Keratinocyte (primary cell): ENCODE data around the gene GCC2. TPM values are rescaled to one million over a fixed set of nuclear protein-coding genes. Genes with fewer than 3 reads are reported as not detected.

ENCODE experiments used
- DNase-seq: peaks from one replicate; pipeline ENCODE4 v3.0.0-alpha.2; 2011; ENCODE audit warnings: low read depth, missing footprints, low spot score
- FAIRE-seq: peaks from 2 replicates; lab custom pipeline; 2011; peaks lifted over from hg19 to GRCh38; lab: Jason Lieb, UNC
- H2AFZ ChIP-seq: 2 replicates; pipeline ENCODE4 v1.6.0; 2012; ENCODE audit warnings: low read length, control low read depth, inconsistent platforms; ENCODE audit not compliant: control insufficient read depth
- H3K27ac ChIP-seq: 2 replicates; pipeline ENCODE4 v1.5.1; 2011; ENCODE audit warnings: low read length; ENCODE audit not compliant: control insufficient read depth, insufficient read depth
- H3K27me3 ChIP-seq: 3 replicates; pipeline ENCODE4 v1.6.0; 2011; ENCODE audit warnings: low read length; ENCODE audit not compliant: control insufficient read depth, insufficient read depth; ENCODE audit errors: extremely low read depth
- H3K36me3 ChIP-seq, 2 experiments: 2 replicates in 1 of 2; 3 replicates in 1 of 2; pipeline ENCODE4 v1.5.1; 2011; ENCODE audit warnings: low read length in 2 of 2, mild to moderate bottlenecking in 1 of 2; ENCODE audit not compliant: control insufficient read depth in 2 of 2, insufficient read depth in 2 of 2; ENCODE audit errors: extremely low read depth in 1 of 2
- H3K4me1 ChIP-seq: 3 replicates; pipeline ENCODE4 v1.5.1; 2011; ENCODE audit warnings: low read length; ENCODE audit not compliant: control insufficient read depth, insufficient read depth; ENCODE audit errors: extremely low read depth
- H3K4me2 ChIP-seq: 3 replicates; pipeline ENCODE4 v1.6.0; 2011; ENCODE audit warnings: low read depth, low read length; ENCODE audit not compliant: control insufficient read depth, insufficient read depth; ENCODE audit errors: extremely low read depth
- H3K4me3 ChIP-seq, 3 experiments: fragments of 200-600 bp in 1 of 3; sonication (generic) in 1 of 3; 2 replicates in 2 of 3; 3 replicates in 1 of 3; pipeline ENCODE4 v1.5.1; 2011 to 2016; ENCODE audit warnings: low read length in 3 of 3, mild to moderate bottlenecking in 3 of 3, control low read depth in 2 of 3, inconsistent platforms in 1 of 3, low read depth in 1 of 3, mixed read lengths in 1 of 3, mixed run types in 1 of 3, moderate library complexity in 1 of 3; ENCODE audit not compliant: control insufficient read depth in 2 of 3, insufficient read depth in 2 of 3; ENCODE audit errors: extremely low read depth in 1 of 3
- H3K79me2 ChIP-seq: 2 replicates; pipeline ENCODE4 v1.6.0; 2012; ENCODE audit warnings: low read length; ENCODE audit not compliant: control insufficient read depth, insufficient read depth
- H3K9ac ChIP-seq: 3 replicates; pipeline ENCODE4 v1.6.0; 2011; ENCODE audit warnings: low read length; ENCODE audit not compliant: control insufficient read depth, insufficient read depth; ENCODE audit errors: extremely low read depth
- H3K9me1 ChIP-seq: 3 replicates; pipeline ENCODE4 v1.6.0; 2011; ENCODE audit warnings: low read length; ENCODE audit not compliant: control insufficient read depth, insufficient read depth; ENCODE audit errors: extremely low read depth
- H3K9me3 ChIP-seq: 2 replicates; pipeline ENCODE4 v1.5.1; 2012; ENCODE audit warnings: low read depth, low read length; ENCODE audit not compliant: control insufficient read depth
- H4K20me1 ChIP-seq: 3 replicates; pipeline ENCODE4 v1.6.0; 2011; ENCODE audit warnings: low read length; ENCODE audit not compliant: control insufficient read depth, insufficient read depth; ENCODE audit errors: extremely low read depth
- CTCF ChIP-seq, 3 experiments: IDR thresholded peaks in 1 of 3; conservative IDR thresholded peaks in 1 of 3; optimal IDR thresholded peaks in 1 of 3; 2 replicates in 2 of 3; 3 replicates in 1 of 3; pipeline versions ENCODE3 to v1.5.1; 2011; ENCODE audit warnings: low read length in 3 of 3, mild to moderate bottlenecking in 3 of 3, moderate library complexity in 2 of 3, control low read depth in 1 of 3, inconsistent platforms in 1 of 3; ENCODE audit not compliant: insufficient read depth in 2 of 3; ENCODE audit errors: extremely low read depth in 1 of 3
- EZH2 ChIP-seq: IDR thresholded peaks from one replicate; pipeline ENCODE4 v1.6.1; 2012; ENCODE audit warnings: inconsistent platforms, mild to moderate bottlenecking, low read length, moderate library complexity
- dilution Hi-C: fragments of 300-500 bp; cut with MboI; formaldehyde crosslinking; loops from one replicate; pipeline ENCODE4 v1.7.0; 2020; ENCODE audit warnings: low sequenced_read_pairs; ENCODE audit not compliant: extremely low pct_ligation_motif_present
- polyA plus RNA-seq, 5 experiments: library from polyadenylated mRNA; depleted of rRNA in 3 of 5; stranded (reverse) in 3 of 5; stranded (forward) in 1 of 5; unstranded in 1 of 5; fragments of >200 nt; gene quantifications; 1 replicate in 1 of 5; 2 replicates in 3 of 5; 3 replicates in 1 of 5; pipeline versions ENCODE4 v1.2.1 to v1.2.3, GENCODE V29; 2011 to 2012; ENCODE audit warnings: missing spikeins in 2 of 5, low read depth in 1 of 5, low replicate concordance in 1 of 5

The GCC2 gene
- polyA plus RNA-seq, 1 donor (not counting 4 experiments of a cell fraction or from before 2014, with no cell fraction given): 8.4 TPM

- Histone ChIP-seq H3K4me3 (no peak overlapping the region), H3K4me2 (no peak overlapping the region)
These were observed 104.4 kb downstream of the GCC2 start for GRCh38 chr2:108553209-108553919.

GRCh38 chr2:108554528-108554927, 105.5 kb downstream of the GCC2 start:
- peaks cover 3% of the 10 kb centered on the region for H3K4me1 ChIP-seq
- H3K9me1 ChIP-seq: no peaks in the 10 kb centered on the region
- DNase-seq: no peak
- no peaks in the 10 kb centered on the region for H3K36me3 ChIP-seq
- no peak for TF ChIP-seq CTCF (optimal IDR thresholded peaks at IDR 0.05 in 1 of 3, IDR thresholded peaks at IDR 0.05 in 1 of 3, conservative IDR thresholded peaks at IDR 0.05 in 1 of 3; ENCODE audit: extremely low read depth in 1 of 3, insufficient read depth in 2 of 3, low read length in 3 of 3)
- TF ChIP-seq EZH2: no peak
- no peak overlapping the region for H2AFZ ChIP-seq
- FAIRE-seq: no peak
- no peaks in the 10 kb centered on the region for H4K20me1 ChIP-seq
- no peaks in the 10 kb centered on the region for H3K9me3 ChIP-seq
- no peaks in the 10 kb centered on the region for H3K27me3 ChIP-seq
- H3K4me3 ChIP-seq: no peak overlapping the region
- no peak overlapping the region for H3K27ac ChIP-seq
- no peak overlapping the region for H3K4me2 ChIP-seq
- dilution Hi-C loops: no loop called here
- H3K79me2 ChIP-seq: peaks cover 73% of the 10 kb centered on the region
- no peak overlapping the region for H3K9ac ChIP-seq

More at GRCh38 chr2:108553209-108553919, 104.4 kb downstream of the GCC2 start:
- no peaks in the 10 kb centered on the region for H3K27me3 ChIP-seq
- TF ChIP-seq EZH2 (no peak), CTCF (optimal IDR thresholded peaks at IDR 0.05 in 1 of 3, IDR thresholded peaks at IDR 0.05 in 1 of 3, conservative IDR thresholded peaks at IDR 0.05 in 1 of 3; ENCODE audit: extremely low read depth in 1 of 3, insufficient read depth in 2 of 3, low read length in 3 of 3) (no peak)
- H3K9me3 ChIP-seq: no peaks in the 10 kb centered on the region
- peaks cover 76% of the 10 kb centered on the region for H3K79me2 ChIP-seq
- H3K9ac ChIP-seq: no peak overlapping the region
- H3K4me1 ChIP-seq: peaks cover 3% of the 10 kb centered on the region
- no peak overlapping the region for H3K27ac ChIP-seq
- DNase-seq (no peak), FAIRE-seq (no peak)
- H3K36me3 ChIP-seq: no peaks in the 10 kb centered on the region
- H4K20me1 ChIP-seq: no peaks in the 10 kb centered on the region
- H3K9me1 ChIP-seq: no peaks in the 10 kb centered on the region
- H2AFZ ChIP-seq: no peak overlapping the region
- dilution Hi-C loops: no loop called here
